ENCODE measurements around the gene NF1. TPM values are rescaled to one million over a fixed set of nuclear protein-coding genes. Genes with fewer than 3 reads are reported as not detected.
"Not testable (repeated sequence)": the region's sequence is repeated elsewhere in the genome, so short reads cannot be mapped to it uniquely, and the experiment has no call there.

Gene NF1
- total RNA-seq, 1 donor from 2014 or later = 22.6 TPM

DNA sequence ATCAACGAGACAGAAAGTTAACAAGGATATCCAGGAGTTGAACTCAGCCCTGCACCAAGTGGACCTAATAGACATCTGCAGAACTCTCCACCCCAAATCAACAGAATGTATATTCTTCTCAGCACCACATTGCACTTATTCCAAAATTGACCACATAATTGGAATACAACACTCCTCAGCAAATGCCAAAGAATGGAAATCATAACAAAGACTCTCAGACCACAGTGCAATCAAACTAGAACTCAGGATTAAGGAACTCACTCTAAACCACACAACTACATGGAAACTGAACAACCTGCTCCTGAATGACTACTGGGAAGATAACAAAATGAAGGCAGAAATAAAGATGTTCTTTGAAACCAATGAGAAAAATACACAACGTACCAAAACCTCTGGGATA is 84.2 kb downstream of the NF1 start:
- not testable (repeated sequence) for DNase-seq (ENCODE audit: low read depth in 2 of 2)

DNA sequence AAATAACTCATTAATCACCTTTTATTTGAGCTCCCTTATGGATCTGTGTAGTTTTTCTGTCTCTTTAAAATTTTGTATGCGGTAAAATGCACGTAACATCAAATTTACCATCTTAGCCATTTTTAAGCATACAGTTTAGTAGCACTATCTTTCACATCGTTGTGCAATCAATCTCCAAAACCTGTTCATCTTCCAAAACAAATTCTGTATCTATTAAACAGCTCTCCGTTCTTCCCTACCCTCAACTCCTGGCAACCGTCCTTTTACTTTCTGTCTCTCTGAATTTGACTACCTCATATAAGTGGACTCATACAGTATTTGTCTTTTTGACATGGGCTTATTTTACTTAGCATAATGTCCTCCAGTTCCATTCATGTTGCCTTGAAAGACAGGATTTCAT is 100.5 kb downstream of the NF1 start:
- DNase-seq (ENCODE audit: low read depth in 2 of 2) = peak in 1 of 2 donors; percentile 12

DNA sequence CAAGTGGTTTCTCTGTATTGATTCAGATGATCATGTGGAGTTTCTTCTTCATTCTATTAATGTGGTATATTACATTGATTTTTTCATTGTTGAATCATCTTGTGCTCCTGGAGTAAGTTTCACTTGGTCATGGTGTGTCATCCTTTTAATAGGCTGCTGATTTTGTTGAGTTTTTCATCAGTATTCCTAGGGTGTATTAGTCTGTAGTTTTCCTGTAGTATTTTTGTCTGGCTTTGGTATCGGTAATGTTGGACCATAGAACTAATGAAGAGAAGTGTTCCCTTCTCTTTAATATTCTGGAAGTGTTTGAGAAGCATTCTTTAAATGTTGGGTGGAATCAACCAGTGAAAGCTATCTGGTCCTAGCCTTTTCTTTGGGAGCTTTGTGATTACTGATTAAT is 103.2 kb downstream of the NF1 start:
- no peak for DNase-seq (ENCODE audit: low read depth in 2 of 2)

DNA sequence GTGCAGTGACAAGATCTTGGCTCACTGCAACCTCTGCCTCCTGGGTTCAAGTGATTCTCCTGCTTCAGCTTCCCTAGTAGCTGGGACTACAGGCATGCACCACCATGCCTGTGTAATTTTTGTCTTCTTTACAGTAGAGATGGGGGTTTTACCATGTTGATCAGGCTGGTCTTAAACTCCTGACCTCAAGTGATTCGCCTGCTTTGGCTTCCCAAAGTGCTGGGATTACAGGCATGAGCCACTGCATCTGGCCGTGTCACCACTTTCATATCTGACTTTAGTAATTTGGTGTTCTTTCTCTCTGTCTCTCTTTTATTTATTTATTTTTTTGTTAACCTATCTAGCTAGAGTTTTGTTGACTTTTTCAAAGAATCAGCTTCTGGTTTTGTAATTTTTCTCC is 103.9 kb downstream of the NF1 start:
- not testable (repeated sequence) for DNase-seq (ENCODE audit: low read depth in 2 of 2)

DNA sequence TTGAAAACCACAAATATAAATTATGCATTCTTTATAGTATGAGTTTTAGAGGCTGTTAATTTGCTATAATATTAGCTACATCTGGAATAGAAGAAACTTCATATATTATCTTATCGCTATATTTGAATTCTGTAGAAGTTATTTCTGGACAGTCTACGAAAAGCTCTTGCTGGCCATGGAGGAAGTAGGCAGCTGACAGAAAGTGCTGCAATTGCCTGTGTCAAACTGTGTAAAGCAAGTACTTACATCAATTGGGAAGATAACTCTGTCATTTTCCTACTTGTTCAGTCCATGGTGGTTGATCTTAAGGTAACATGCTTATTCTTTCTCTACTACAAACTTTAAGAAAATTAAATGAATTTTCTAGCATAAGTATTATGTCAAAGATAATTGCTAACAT is 105.5 kb downstream of the NF1 start:
- DNase-seq (ENCODE audit: low read depth in 2 of 2) = no peak

DNA sequence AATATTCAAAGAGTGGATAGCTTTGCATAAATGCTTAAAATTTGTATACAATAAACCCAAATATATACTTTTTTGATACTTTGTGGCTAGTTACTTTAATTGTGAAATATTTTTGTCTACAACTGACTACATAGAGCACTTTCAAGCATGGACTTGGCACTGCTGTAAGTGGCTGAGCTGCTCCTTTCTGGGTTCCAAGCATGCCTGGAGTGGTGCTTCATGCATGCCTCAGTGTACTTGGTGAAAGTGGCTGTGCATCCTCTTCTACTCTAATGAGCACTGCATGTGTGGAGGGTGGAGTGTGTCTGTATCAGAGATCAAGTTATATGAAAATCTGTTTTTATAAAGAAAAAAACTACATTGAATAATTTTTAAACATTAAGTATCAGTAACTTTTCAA is 108.2 kb downstream of the NF1 start:
- no peak for DNase-seq (ENCODE audit: low read depth in 2 of 2)

DNA sequence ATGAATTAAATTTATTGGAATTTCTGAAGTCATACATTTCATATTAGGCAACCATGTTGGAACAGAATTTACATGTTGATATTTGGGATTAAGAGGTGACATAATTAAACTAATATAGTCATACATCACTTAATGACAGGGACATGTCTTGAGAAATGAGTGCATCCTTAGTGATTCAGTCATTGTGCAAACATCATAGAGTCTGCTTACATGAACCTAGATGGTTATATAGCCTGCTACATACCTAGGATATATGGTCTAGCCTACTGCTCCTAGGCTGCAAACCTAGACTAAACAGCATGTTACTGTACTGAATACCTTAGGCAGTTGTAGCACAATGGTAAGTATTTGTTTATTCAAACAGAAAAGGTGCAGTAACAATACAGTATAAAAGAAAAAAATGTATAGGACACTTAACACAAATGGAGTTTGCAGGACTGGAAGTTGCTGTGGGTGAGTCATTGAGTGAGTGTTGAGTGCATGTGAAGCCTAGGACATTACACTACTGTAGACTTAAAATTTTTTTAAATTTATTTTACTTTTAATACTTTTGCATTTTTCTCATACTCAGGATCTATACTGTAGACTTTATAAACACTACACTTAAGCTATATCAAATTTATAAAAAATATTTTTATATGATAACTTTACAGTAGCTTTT is 116.7 kb downstream of the NF1 start:
- DNase-seq (ENCODE audit: low read depth in 2 of 2) = peak in 1 of 2 donors; percentile 3

DNA sequence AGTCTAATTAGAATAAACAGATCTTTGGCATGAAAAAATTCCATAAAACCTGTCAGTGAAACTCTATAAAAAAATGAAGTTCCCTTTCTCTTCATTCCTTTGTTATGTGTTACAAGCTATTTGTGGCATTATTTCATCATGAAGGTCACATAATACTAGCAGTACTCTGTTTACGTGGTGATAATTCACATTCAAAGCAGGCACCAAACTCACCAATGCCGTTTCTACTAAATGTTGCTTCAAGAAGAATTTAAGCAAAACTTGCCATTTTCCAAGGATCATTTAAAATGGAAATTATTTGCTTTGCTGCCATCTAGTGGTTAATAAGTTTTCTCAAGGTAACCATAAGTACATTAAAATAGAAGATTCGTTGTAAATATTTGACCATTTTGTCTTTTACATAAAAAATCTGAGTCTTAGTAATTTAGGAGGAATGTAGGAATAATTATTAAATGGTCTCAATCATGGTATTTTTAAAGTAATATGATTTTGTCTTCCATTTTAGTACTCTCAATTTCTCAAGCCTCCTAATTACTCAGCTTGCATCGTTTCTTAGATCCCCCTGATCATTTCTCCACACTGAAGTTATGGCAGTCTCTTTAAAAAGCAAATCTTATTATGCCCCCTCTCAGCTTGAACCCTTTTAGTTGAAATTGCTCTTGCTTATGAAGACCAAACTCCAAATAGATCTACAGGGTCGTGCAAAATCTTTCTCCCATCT is 121.4 kb downstream of the NF1 start:
- DNase-seq (ENCODE audit: low read depth in 2 of 2) = peak in 1 of 2 donors; percentile 53

DNA sequence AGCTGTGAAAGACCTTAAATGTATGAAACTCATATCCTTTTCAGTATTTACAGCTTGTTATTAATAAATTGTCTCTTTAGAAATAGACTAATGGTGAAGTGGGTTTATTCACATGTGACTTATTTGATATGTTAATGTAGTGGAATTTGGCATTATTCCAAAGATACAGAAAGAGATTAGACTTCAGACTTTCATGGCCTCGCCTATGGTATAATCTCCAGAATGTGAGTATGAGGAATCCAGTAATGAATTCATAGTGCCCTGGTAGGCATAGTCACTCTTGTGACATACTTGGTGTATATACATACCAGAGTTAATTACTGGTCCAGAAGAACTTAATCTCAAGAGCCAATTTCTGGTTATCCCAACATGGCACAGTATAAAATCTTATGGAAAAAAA is 129.6 kb downstream of the NF1 start:
- no peak for DNase-seq (ENCODE audit: low read depth in 2 of 2)

DNA sequence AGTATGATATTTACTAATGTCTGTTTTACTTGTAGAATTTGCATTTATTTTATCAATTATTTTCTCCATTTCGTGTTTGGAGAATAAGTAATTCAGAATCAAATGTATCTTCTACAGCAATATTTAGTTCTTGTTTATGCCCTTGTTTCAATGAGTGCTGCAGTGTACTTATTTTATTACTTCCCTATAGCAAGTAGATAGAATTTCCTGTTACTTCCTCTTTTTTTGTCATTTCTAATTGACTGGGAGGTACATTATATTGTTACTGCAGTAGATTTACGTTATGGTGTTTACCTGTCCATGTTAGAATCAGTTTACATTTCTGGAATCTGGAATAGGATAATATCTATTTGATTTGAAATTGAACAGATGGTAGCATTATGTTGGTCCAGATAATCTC is 131.1 kb downstream of the NF1 start:
- no peak for DNase-seq (ENCODE audit: low read depth in 2 of 2)

DNA sequence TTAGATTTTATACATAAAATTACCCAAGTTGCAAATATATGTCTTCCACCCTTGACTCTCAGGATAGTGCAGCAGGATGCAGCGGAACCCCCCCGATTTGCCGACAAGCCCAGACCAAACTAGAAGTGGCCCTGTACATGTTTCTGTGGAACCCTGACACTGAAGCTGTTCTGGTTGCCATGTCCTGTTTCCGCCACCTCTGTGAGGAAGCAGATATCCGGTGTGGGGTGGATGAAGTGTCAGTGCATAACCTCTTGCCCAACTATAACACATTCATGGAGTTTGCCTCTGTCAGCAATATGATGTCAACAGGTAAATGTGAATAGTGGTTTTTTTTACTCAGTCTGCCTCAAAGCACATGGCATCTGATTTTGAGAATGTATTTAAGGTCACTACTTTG is 131.6 kb downstream of the NF1 start:
- DNase-seq (ENCODE audit: low read depth in 2 of 2) = peak; percentile 14 to 53

DNA sequence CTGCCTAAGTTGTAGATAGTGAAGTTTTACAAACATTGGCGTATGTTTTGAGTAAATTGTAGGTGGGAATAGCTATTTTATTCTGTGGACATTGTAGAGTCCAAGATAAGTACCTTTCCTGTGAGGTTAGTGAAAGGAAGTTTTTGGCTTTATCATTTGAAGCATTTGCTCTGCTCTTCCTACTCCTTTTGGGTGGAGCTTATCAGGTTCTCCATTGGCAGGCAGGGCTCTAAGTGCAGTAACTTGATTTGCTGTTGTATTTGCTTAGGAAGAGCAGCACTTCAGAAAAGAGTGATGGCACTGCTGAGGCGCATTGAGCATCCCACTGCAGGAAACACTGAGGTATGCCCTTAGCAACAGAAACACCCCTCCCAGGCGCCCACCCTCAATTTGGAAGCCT is 132.2 kb downstream of the NF1 start:
- DNase-seq (ENCODE audit: low read depth in 2 of 2) = no peak

DNA sequence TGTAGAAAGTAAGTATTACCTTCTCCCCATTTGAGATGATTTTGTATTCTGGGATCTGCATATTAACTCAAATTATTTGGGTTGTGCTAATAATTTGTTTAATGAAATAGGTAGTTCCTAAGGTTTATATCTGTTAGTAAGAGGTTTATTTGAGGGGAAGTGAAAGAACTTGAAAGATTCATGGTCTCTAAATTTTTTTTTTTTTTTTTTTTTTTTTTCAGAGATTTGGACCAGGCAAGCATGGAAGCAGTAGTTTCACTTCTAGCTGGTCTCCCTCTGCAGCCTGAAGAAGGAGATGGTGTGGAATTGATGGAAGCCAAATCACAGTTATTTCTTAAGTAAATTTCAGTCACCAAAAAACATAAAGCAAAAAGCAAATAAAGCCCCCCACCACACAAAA is 137.1 kb downstream of the NF1 start:
- DNase-seq (ENCODE audit: low read depth in 2 of 2) = no peak

DNA sequence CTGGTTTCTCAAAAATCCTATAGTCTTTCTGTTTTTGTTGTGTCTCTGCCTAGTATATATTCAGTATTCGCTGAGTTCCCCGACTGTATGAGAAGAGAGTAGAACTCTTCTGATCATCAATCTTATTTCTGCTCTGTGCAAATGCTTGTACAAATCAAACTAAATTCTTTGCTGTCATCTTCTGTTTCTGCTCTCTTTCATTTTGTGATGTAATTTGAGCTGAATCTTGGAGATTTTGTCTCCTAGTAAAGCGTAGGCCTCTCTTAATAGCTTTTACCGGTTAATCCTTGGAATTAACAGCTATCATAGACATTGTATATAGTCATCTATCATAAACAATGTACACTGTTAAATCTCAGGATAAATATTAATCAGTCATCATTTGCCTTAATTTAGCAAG is 140.3 kb downstream of the NF1 start:
- no peak for DNase-seq (ENCODE audit: low read depth in 2 of 2)

DNA sequence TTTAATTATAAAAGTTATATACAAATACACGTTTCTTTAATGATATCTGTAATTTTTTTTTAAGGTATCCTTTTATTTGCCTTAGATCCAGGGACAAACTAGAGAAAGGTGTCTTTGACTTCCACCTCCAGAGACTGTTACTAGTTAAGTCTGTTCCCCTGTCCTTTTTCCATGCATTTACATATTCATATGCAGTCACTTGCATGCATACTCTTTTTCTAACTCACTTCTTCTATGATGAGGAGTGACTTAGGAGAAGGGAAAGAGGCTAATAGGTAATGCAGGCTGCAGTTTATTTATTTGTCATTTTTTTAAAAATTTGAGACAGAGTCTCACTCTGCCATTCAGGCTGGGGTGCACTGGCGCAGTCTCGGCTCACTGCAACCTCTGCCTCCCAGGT is 141.4 kb downstream of the NF1 start:
- no peak for DNase-seq (ENCODE audit: low read depth in 2 of 2)

DNA sequence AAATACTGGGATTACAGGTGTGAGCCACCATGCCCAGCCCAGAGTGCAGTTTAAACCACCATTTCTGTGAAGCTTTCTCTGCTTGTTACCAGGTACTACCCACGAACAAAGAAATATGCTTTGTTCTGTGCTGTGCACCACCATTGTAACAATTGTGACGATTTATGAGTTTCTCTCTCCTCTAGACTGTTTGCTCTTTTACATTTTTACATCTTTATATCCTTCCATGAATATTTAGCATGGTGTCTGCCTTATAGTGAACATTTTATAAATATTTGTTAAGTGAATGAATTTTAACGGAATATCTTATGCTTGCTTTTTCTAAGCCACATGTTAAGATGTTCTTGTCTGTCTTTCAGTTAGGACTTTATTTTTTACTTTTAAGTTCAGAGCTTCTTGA is 141.9 kb downstream of the NF1 start:
- no peak for DNase-seq (ENCODE audit: low read depth in 2 of 2)

DNA sequence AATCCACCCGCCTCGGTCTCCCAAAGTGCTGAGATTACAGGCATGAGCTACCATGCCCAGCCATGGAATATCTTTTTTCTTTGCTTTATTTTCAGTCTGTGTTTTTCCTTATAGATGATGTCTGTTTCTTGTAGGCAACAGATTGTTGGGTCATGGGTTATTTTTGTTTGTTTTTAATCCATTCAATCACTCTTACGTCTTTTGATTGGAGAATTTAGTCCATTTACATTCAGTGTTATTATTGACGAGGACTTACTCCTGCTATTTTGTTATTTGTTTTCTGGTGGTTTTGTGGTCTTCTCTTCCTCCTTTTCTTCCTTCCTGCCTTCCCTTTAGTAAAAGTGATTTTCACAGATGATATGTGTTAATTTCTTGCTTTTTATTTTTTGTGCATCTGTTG is 146.3 kb downstream of the NF1 start:
- DNase-seq (ENCODE audit: low read depth in 2 of 2) = no peak

DNA sequence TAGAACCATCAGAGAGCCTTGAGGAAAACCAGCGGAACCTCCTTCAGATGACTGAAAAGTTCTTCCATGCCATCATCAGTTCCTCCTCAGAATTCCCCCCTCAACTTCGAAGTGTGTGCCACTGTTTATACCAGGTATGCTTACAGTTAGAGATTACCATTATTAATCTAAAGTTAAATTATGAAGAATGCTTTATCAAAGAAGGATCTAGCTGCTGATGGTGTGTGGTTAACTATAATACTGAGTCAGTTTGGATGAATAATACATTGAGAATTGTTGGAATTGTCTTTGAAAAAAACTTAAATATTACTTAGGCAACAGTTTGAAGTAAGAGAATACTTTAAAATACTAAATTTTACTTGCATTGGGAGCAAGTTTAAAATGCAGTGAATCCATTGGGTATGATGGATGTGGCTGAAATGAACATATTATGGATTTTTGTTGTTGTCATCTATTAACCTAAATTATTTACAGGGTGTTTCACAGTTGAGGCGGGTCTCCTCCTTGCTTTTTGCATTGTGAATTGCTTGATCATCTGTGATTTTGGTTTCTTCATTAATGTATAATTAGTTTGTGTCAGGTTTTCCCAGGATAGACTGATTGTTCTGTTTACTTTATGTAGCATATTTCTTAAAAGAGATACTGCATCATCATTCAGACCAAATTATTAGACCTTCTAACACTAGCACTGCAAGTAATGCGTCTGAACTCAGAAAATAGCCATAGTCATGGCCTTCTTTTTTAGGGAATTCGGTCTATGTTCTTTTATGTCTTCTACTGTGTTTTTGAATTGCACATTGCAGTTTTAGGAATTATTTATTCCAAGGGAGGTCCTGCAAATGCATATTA is 154.4 kb downstream of the NF1 start:
- no peak for DNase-seq (ENCODE audit: low read depth in 2 of 2)

DNA sequence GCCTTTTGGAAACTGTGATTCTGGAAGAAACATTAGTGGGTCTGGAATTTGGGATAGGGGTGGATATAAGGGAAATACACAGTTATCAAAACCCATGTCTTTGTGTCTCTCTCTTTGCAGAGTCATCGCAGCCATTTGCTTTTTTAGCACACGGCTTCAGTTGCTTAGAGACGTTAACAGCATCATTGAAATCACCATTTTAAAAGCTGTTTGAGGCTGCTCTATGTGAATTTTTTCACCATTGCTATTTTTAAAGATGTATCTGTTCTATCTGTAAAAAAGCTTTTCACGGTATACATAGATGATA is 155.0 kb downstream of the NF1 start:
- no peak for DNase-seq (ENCODE audit: low read depth in 2 of 2)

DNA sequence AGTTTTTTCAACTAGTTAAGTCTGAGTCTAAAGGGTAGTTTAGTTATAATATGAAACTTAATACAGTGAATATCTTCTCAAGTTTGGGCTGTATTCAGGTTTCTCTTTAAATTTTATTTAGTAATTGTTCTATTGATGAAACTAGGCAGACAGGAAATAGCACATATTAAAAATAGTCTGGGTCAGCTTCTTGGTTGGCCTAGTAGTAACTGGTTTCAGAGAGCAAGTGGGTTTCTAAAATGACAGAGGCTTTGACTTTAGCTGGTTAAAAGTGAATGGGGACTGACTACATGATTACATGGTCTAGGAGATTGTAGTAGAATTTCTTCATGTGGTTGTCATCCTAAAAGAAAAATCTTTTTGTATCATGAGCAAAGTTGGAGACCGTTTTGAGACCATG is 155.5 kb downstream of the NF1 start:
- no peak for DNase-seq (ENCODE audit: low read depth in 2 of 2)

DNA sequence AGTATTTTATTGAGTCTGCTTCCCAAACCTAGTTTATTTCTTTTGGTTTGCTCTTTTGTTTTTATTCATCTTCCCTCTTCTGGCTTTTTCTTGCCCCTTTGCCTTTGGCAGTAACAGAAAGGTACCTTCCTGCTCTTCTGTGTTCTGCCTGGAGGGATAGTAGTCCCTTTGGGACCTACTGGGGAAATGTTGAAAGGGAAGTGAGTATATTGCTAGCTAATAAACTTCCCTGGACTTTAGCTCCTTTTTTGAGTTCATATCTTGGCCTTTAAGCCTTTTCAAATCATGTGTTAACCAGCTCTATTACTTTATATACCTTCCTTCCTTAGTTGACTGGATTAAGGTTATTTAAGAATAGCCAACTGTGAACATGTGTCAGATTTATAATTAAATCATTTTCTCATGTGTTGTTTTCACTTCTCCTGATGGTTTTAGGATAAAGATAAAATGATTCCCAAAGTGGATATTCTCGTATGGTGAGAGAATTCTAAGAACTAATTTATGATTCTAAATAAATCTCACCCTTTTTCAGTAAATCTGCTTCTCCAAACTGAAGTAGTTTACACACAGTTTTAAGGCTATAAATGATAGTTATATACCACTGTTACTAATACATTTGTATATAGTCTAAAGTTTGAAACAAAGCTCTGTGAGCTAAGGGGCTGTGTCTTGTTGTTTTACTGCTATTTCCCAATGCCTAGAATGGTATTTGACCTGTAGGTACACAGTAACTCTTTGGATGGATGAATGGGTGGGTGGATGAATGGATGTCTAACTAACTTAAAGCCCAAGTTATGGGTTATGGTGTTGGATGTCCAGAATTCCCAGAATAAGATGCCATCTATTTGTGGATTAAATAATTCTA is 156.6 kb downstream of the NF1 start:
- DNase-seq (ENCODE audit: low read depth in 2 of 2) = no peak

DNA sequence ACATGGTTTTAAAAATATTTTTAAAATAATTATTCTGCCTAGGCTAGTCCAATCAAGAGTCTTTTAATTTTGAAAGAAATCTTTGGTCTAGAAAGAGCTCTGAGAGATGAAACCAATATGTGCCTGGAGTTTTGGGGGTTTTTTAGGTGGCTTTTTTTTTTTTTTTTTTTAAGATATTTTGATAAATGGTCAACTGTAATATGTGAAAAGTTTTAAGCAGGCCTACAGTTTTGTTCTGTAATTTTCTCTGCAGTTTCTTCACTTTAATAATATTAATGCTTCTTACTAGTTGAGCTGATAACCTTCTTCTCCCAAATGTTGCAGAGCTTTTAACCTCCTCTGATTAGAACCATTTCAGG is 157.2 kb downstream of the NF1 start:
- no peak for DNase-seq (ENCODE audit: low read depth in 2 of 2)
